ENCODE measurements around the gene ZNF653.

ZNF653 gene

GRCh38 chr19:11504502-11505031, 1.1 kb downstream of the ZNF653 start:
- Histone ChIP-seq H3K9ac (ENCODE audit: low read depth, low read length, poor library complexity, severe bottlenecking) (peak overlapping the region; percentile 81), H3K79me2 (ENCODE audit: insufficient read depth, low read length) (peaks cover 24% of the 10 kb centered on the region), H3K4me2 (ENCODE audit: low read depth, low read length, poor library complexity, severe bottlenecking) (peak overlapping the region; percentile 83), H3K9me2 (replicated peaks; ENCODE audit: low read depth, low read length) (no peaks in the 10 kb centered on the region), H4K20me1 (ENCODE audit: insufficient read depth, low read length, poor library complexity, severe bottlenecking) (no peaks in the 10 kb centered on the region), H3K36me3 (ENCODE audit: insufficient read depth, low read length) (no peaks in the 10 kb centered on the region), H3K27me3 (ENCODE audit: insufficient read depth, low read length, poor library complexity, severe bottlenecking) (no peaks in the 10 kb centered on the region), H2AFZ (ENCODE audit: low read length) (peak overlapping the region; percentile 77), H3K4me3 (ENCODE audit: low read length, poor library complexity, severe bottlenecking) (peak overlapping the region; percentile 77), H3K4me1 (ENCODE audit: insufficient read depth, low read length, poor library complexity, severe bottlenecking) (peaks cover 11% of the 10 kb centered on the region), H3F3A (ENCODE audit: low read depth) (no peaks in the 10 kb centered on the region), H3K9me3 (ENCODE audit: insufficient read depth, low read depth, low read length) (no peaks in the 10 kb centered on the region)
- no peak for TF ChIP-seq EZH2phosphoT487 (IDR thresholded peaks at IDR 0.05; ENCODE audit: borderline replicate concordance)
- TF ChIP-seq, protein P1, sequence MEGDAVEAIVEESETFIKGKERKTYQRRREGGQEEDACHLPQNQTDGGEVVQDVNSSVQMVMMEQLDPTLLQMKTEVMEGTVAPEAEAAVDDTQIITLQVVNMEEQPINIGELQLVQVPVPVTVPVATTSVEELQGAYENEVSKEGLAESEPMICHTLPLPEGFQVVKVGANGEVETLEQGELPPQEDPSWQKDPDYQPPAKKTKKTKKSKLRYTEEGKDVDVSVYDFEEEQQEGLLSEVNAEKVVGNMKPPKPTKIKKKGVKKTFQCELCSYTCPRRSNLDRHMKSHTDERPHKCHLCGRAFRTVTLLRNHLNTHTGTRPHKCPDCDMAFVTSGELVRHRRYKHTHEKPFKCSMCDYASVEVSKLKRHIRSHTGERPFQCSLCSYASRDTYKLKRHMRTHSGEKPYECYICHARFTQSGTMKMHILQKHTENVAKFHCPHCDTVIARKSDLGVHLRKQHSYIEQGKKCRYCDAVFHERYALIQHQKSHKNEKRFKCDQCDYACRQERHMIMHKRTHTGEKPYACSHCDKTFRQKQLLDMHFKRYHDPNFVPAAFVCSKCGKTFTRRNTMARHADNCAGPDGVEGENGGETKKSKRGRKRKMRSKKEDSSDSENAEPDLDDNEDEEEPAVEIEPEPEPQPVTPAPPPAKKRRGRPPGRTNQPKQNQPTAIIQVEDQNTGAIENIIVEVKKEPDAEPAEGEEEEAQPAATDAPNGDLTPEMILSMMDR (conservative IDR thresholded peaks at IDR 0.05; ENCODE audit: low read length): no peak

DNA sequence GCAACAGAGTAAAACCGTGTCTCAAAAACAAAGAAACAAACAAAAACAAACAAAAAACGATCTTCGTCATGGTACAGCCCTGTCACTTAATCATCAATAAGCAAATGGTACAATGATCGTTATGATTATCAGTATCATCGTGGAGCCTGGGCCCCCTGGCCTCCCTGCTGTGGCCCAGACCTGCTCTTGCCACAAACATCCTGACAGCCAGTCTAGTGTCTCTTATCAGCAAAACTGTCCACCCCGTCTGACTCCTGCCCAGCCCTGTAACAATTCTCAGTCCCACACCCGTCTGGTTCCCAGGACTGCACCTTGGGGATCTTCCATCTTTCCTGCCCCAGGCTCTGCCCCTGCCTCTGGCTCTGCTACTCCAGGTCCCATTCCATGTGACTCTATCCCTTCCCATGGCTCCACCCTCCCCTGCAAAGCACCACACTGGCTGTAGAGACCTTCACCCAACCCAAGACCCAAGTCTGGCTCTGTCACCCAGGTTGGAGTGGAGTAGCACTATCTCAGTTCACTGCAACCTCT, 5.7 kb downstream of the ZNF653 start:
- no peak overlapping the region for H2AFZ ChIP-seq (ENCODE audit: low read length)
- H3K4me3 ChIP-seq (ENCODE audit: low read length, poor library complexity, severe bottlenecking): no peak overlapping the region
- no peaks in the 10 kb centered on the region for H3K9me2 ChIP-seq (replicated peaks; ENCODE audit: low read depth, low read length)
- H3K9me3 ChIP-seq (ENCODE audit: insufficient read depth, low read depth, low read length): no peaks in the 10 kb centered on the region
- no peak overlapping the region for H3K4me2 ChIP-seq (ENCODE audit: low read depth, low read length, poor library complexity, severe bottlenecking)
- peaks cover 6% of the 10 kb centered on the region for H3K4me1 ChIP-seq (ENCODE audit: insufficient read depth, low read length, poor library complexity, severe bottlenecking)
- H3K79me2 ChIP-seq (ENCODE audit: insufficient read depth, low read length): peaks cover 13% of the 10 kb centered on the region; the same call in 1 of the 2 replicates
- H4K20me1 ChIP-seq (ENCODE audit: insufficient read depth, low read length, poor library complexity, severe bottlenecking): peaks cover 4% of the 10 kb centered on the region
- H3K36me3 ChIP-seq (ENCODE audit: insufficient read depth, low read length): peaks cover 6% of the 10 kb centered on the region; the same call in 1 of the 2 replicates
- TF ChIP-seq EZH2phosphoT487 (IDR thresholded peaks at IDR 0.05; ENCODE audit: borderline replicate concordance): no peak
- TF ChIP-seq, protein P1 (conservative IDR thresholded peaks at IDR 0.05; ENCODE audit: low read length): no peak
- H3K9ac ChIP-seq (ENCODE audit: low read depth, low read length, poor library complexity, severe bottlenecking): no peak overlapping the region
- no peaks in the 10 kb centered on the region for H3K27me3 ChIP-seq (ENCODE audit: insufficient read depth, low read length, poor library complexity, severe bottlenecking)
- H3F3A ChIP-seq (ENCODE audit: low read depth): no peaks in the 10 kb centered on the region

GRCh38 chr19:11499220-11499726, 6.4 kb downstream of the ZNF653 start:
- TF ChIP-seq, protein P1 (conservative IDR thresholded peaks at IDR 0.05; ENCODE audit: low read length): no peak
- TF ChIP-seq EZH2phosphoT487 (IDR thresholded peaks at IDR 0.05; ENCODE audit: borderline replicate concordance): no peak
- Histone ChIP-seq H3K9ac (ENCODE audit: low read depth, low read length, poor library complexity, severe bottlenecking) (no peak overlapping the region), H3K4me1 (ENCODE audit: insufficient read depth, low read length, poor library complexity, severe bottlenecking) (peaks cover under 1% of the 10 kb centered on the region), H3K36me3 (ENCODE audit: insufficient read depth, low read length) (peaks cover 6% of the 10 kb centered on the region; the same call in 1 of the 2 replicates), H3K79me2 (ENCODE audit: insufficient read depth, low read length) (peaks cover 6% of the 10 kb centered on the region; the same call in 1 of the 2 replicates), H3K9me3 (ENCODE audit: insufficient read depth, low read depth, low read length) (no peaks in the 10 kb centered on the region), H3K27me3 (ENCODE audit: insufficient read depth, low read length, poor library complexity, severe bottlenecking) (no peaks in the 10 kb centered on the region), H3K4me3 (ENCODE audit: low read length, poor library complexity, severe bottlenecking) (no peak overlapping the region), H3K9me2 (replicated peaks; ENCODE audit: low read depth, low read length) (no peaks in the 10 kb centered on the region), H3F3A (ENCODE audit: low read depth) (no peaks in the 10 kb centered on the region), H3K4me2 (ENCODE audit: low read depth, low read length, poor library complexity, severe bottlenecking) (no peak overlapping the region), H2AFZ (ENCODE audit: low read length) (no peak overlapping the region), H4K20me1 (ENCODE audit: insufficient read depth, low read length, poor library complexity, severe bottlenecking) (peaks cover 4% of the 10 kb centered on the region)

Data from Loucy (cell line).